Subcutaneous abdominal adipose tissue (tissue), 5 donors: ENCODE results near the gene ANKRD44.

Experiments used
- H3K27ac ChIP-seq: one replicate; pipeline ENCODE4 v1.7.0; 2013; ENCODE audit warnings: low read depth, mild to moderate bottlenecking, inconsistent platforms, low read length, moderate library complexity
- H3K27me3 ChIP-seq, 5 donors: one replicate each; pipeline ENCODE4 v1.7.0; 2013; ENCODE audit warnings: low read length in 5 of 5, inconsistent platforms in 1 of 5; ENCODE audit not compliant: control insufficient read depth in 5 of 5, insufficient read depth in 4 of 5
- H3K36me3 ChIP-seq, 5 donors: one replicate each; pipeline ENCODE4 v1.7.0; 2013; ENCODE audit warnings: low read length in 5 of 5; ENCODE audit not compliant: control insufficient read depth in 5 of 5, insufficient read depth in 5 of 5
- H3K4me1 ChIP-seq, 5 donors: one replicate each; pipeline ENCODE4 v1.7.0; 2013; ENCODE audit warnings: low read length in 5 of 5, mild to moderate bottlenecking in 3 of 5, moderate library complexity in 1 of 5; ENCODE audit not compliant: control insufficient read depth in 5 of 5, insufficient read depth in 5 of 5
- H3K4me3 ChIP-seq, 5 donors: one replicate each; pipeline ENCODE4 v1.7.0; 2013; ENCODE audit warnings: low read length in 5 of 5, low read depth in 1 of 5
- H3K9ac ChIP-seq, 5 donors: one replicate each; pipeline ENCODE4 v1.7.0; 2013; ENCODE audit warnings: low read length in 5 of 5, mild to moderate bottlenecking in 4 of 5, moderate library complexity in 3 of 5
- H3K9me3 ChIP-seq, 5 donors: one replicate each; pipeline ENCODE4 v1.7.0; 2013; ENCODE audit warnings: low read length in 5 of 5; ENCODE audit not compliant: control insufficient read depth in 5 of 5
- donor health status: healthy.
- donor health status: healthy.
- donor health status: healthy.
- donor health status: healthy.
- donor health status: healthy.

The ANKRD44 gene

DNA sequence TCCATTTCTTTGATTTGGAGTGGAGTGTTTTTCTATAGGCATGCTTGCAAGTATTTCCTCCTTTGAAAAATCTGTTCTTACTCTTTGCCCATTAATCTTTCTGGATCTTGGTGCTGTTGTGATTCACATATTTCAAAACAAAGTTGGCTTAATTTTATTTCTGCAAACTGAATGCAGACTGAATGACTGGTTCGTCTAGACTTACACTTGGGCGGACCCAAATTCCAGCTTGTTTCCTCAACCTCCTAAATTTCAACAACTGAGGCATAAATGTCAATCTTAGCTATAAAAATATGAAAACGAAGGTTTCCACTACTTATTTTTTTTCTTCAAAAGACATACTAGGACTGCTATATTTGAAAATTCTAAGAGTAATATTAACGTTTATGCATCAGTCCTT lies 59.0 kb downstream of the ANKRD44 start:
- Histone ChIP-seq H3K9me3 (no peaks in the 10 kb centered on the region), H3K27ac (no peak overlapping the region), H3K36me3 (no peaks in the 10 kb centered on the region), H3K9ac (no peak overlapping the region), H3K4me3 (no peak overlapping the region), H3K27me3 (no peaks in the 10 kb centered on the region), H3K4me1 (peaks cover 0 to 34% (median 28%) of the 10 kb centered on the region in 5 donors)

DNA sequence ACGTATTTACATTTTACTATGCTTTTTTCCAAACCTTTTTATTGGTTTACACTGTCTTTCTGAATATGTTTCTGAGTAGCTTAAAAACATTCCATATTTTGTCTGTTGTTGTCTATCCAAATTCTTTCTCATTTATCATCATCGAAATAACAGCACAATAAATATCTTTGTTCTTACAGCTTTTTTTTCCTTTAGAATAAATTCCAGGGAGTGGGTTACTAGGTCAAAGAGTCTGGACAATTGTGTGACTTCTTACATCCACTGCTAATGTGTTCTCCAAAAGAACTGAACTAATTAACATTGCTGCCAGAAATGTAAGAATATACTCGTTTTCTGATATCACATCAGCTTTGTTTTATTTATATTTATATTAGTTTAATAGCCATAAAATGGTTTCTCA lies 59.4 kb downstream of the ANKRD44 start:
- no peak overlapping the region for H3K9ac ChIP-seq
- no peaks in the 10 kb centered on the region for H3K36me3 ChIP-seq
- no peaks in the 10 kb centered on the region for H3K27me3 ChIP-seq
- no peak overlapping the region for H3K27ac ChIP-seq
- H3K9me3 ChIP-seq = no peaks in the 10 kb centered on the region
- no peak overlapping the region for H3K4me3 ChIP-seq
- H3K4me1 ChIP-seq = peaks cover 0 to 34% (median 28%) of the 10 kb centered on the region in 5 donors

DNA sequence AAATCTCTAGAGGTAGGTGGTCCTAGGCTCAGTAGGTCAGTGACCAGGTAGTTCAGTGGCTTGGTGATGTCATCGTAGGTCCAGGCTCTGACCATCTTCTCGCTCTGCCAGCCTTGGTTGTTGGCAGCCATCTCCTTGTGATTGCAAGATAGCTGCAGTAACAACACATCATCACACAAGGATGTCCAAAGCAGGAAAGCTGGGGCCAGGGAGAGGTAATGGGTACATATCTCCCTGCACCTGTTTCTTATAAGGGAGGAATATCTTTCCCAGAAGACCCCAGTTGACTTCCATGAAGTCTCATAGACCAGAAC lies 60.5 kb downstream of the ANKRD44 start:
- H3K4me3 ChIP-seq = no peak overlapping the region
- H3K9ac ChIP-seq = no peak overlapping the region
- no peaks in the 10 kb centered on the region for H3K27me3 ChIP-seq
- no peaks in the 10 kb centered on the region for H3K9me3 ChIP-seq
- H3K4me1 ChIP-seq = peaks cover 0 to 33% (median 21%) of the 10 kb centered on the region in 5 donors
- no peaks in the 10 kb centered on the region for H3K36me3 ChIP-seq
- H3K27ac ChIP-seq = no peak overlapping the region

DNA sequence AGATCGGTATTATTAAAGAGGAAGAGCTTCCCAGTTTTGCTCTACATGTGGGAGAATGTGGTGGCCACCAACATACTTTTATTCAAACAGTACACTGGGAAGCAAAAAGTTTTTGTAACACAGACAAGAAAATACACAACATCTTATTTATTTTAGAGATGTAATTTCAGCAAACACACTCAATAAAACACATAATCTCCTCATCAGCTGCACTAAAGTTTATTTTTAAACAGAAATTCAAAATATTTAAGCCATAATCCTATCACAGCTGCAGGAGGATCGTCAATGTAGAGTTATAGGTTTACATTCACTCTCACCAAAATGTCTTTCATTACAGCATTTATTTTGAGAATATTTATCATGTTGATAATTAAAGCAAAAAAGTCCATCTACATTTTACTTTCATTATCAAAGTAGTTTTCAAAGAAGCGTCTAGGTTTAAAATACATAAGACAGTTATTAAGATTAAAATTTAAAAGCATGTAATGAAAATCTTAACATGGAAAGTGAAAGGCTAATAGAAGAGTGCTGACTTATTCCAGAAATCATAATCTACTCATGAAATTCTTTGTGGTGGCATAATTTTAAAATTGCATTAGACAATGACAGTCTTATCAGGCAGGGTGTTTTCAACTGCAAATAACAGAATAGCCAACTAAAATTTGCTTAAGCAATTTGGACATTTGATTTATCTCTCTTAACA lies 61.0 kb downstream of the ANKRD44 start:
- H3K36me3 ChIP-seq = no peaks in the 10 kb centered on the region
- no peak overlapping the region for H3K27ac ChIP-seq
- H3K9ac ChIP-seq = no peak overlapping the region
- no peak overlapping the region for H3K4me3 ChIP-seq
- H3K9me3 ChIP-seq = no peaks in the 10 kb centered on the region
- peaks cover 0 to 30% (median 16%) of the 10 kb centered on the region in 5 donors for H3K4me1 ChIP-seq
- no peaks in the 10 kb centered on the region for H3K27me3 ChIP-seq

DNA sequence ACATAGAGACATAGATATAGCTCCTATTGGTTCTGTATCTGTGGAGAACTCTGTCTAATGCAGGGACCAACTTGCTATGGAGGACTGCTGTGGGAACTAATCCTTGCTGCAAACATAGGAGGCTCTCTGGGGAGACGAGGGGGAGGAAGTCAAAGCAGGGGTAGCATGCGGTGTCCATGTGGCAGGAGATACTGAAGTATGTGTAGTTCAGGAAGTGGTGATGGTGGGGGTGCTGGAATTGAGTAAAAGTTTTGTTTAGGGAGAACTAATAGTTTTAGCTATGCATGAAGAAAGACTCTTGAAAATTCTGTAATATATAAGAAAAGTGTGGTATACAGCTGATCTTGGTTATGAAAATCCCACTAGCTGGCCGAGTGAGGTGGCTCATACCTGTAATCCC lies 62.0 kb downstream of the ANKRD44 start:
- Histone ChIP-seq H3K27ac (no peak overlapping the region), H3K9me3 (no peaks in the 10 kb centered on the region), H3K4me3 (no peak overlapping the region), H3K27me3 (no peaks in the 10 kb centered on the region), H3K4me1 (peaks cover 0 to 30% (median 17%) of the 10 kb centered on the region in 5 donors), H3K36me3 (no peaks in the 10 kb centered on the region), H3K9ac (no peak overlapping the region)

DNA sequence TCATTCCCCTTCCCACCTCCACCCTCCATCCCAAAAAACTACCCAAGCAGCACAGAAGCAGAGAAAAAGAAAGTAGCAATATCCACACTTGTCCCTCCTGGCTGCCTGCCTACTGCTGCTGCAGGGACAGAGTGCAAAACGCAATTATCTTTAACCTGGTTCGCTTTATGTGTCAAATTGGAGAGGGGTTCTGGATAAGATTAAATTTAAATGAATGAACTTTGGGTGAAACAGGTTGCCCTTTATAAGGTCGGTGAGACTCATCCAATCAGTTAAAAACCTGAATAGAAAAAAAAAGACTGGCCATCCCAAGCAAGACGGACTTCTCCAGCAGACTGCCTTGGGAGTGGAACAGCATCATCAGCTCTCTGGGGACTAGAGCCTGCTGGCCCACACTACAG lies 62.6 kb downstream of the ANKRD44 start:
- H3K27me3 ChIP-seq = no peaks in the 10 kb centered on the region
- no peak overlapping the region for H3K9ac ChIP-seq
- peaks cover 0 to 30% (median 17%) of the 10 kb centered on the region in 5 donors for H3K4me1 ChIP-seq
- H3K27ac ChIP-seq = no peak overlapping the region
- no peaks in the 10 kb centered on the region for H3K9me3 ChIP-seq
- H3K4me3 ChIP-seq = no peak overlapping the region
- no peaks in the 10 kb centered on the region for H3K36me3 ChIP-seq

DNA sequence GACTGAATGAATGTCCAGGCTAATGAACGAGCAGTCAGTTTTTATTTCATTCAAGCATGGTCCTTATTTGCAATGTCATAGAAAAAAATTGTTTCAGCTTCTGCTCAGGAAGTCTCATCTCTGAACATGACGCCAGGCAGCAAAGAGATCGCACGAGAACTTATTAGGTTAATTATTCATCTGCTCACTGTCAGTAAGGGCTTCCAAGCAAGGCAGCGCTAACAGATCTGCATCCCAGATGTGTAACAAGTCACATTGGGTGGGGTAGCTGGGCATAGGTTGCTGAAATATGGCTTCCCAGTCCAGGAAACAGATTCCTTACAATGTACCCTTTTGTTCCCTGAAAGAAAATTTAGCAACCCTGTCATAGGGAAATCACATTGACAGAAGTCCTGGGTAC lies 63.5 kb downstream of the ANKRD44 start:
- H3K4me3 ChIP-seq = no peak overlapping the region
- no peaks in the 10 kb centered on the region for H3K9me3 ChIP-seq
- no peak overlapping the region for H3K27ac ChIP-seq
- no peaks in the 10 kb centered on the region for H3K36me3 ChIP-seq
- no peaks in the 10 kb centered on the region for H3K27me3 ChIP-seq
- no peak overlapping the region for H3K9ac ChIP-seq
- H3K4me1 ChIP-seq = peaks cover 0 to 30% (median 17%) of the 10 kb centered on the region in 5 donors

DNA sequence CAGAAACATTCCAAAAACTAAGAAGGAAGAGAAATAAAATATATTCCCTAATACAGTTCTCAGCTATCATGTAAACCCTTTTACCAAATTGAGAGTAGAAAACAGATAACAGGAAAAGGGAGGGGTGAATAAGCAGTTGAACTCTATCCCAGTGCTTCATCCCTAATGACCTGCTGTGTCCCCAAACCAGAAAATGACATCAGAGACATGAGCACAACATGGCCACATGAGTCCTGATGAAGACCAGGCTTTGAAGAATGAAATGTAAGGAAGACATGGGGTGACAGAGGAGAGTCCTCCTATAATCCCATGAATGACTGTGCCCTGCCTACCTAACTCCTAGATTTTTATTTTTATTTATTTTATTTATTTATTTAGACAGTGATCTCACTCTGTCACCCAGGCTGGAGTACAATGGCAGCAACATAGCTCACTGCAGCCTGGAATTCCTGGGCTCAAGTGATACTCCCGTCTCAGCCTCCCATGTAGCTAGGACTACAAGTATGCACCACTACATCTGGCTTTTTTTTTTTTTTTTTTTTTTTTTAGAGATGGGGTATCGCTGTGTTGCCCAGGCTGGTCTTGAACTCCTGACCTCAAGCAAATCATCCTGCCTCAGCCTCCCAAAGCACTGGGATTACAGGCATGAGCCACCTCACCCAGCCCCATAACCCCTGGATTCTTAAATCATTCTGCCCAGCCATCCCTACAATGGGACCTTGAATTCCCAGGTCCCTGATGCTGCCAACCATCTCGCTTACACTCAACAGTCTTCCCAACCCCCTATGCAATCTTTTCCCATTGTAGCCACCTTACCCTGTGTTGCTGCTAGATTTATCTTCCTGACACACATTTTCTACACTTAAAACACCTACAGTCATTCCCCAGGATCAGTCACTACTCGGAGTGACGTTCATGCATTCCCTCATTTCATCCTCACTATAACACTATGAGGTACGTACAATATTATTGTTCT lies 64.5 kb downstream of the ANKRD44 start:
- H3K27me3 ChIP-seq = no peaks in the 10 kb centered on the region
- no peak overlapping the region for H3K27ac ChIP-seq
- H3K9me3 ChIP-seq = no peaks in the 10 kb centered on the region
- H3K9ac ChIP-seq = no peak overlapping the region
- H3K4me1 ChIP-seq = peaks cover 0 to 21% (median 15%) of the 10 kb centered on the region in 5 donors
- no peaks in the 10 kb centered on the region for H3K36me3 ChIP-seq
- H3K4me3 ChIP-seq = no peak overlapping the region

DNA sequence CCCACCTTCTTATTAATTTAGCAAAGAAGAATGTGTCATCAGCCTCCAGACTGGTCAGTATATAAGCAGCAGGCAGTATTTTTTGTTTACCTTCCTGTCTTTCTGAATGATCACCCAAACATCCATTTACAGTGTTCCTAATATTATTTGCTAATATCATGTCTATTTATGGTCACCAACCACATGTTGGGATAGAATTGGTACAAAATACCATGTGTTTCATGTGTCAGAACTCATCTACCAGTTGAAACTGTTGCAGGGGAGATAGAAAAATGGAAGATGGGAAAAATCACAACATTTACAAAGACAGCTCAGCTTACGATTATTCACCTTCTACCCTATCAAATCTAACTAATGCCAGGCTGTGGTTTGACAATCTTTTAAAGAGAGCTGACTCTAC lies 66.2 kb downstream of the ANKRD44 start:
- H3K4me1 ChIP-seq = peaks cover 0 to 31% (median 25%) of the 10 kb centered on the region in 5 donors
- no peak overlapping the region for H3K27ac ChIP-seq
- H3K9ac ChIP-seq = no peak overlapping the region
- H3K27me3 ChIP-seq = no peaks in the 10 kb centered on the region
- H3K9me3 ChIP-seq = no peaks in the 10 kb centered on the region
- no peak overlapping the region for H3K4me3 ChIP-seq
- H3K36me3 ChIP-seq = no peaks in the 10 kb centered on the region

DNA sequence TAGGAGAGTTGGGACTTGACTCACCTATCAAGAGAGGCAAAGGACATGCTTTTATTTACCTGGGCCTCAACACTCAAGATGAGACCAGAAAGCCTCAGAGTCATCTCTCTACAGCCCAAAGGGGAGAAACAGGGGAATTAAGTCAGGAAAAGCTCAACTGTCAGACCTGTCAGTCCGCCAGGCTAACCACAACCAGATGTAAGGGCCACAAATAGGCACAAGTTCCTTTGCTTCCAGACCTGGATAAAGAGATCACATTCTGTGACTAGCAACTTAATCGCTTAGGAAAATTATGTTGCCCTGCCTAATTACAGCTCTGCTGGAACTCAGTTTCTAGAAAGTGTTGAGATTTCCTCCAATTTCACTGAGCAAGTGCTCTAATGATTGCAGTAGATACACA lies 67.9 kb downstream of the ANKRD44 start:
- Histone ChIP-seq H3K9ac (no peak overlapping the region), H3K4me3 (no peak overlapping the region), H3K36me3 (no peaks in the 10 kb centered on the region), H3K27ac (no peak overlapping the region), H3K9me3 (no peaks in the 10 kb centered on the region), H3K4me1 (peaks cover 0 to 30% (median 22%) of the 10 kb centered on the region in 5 donors), H3K27me3 (no peaks in the 10 kb centered on the region)
